Neural cell (in vitro differentiated cells): ENCODE results near the gene SH3D19. TPM values are rescaled to one million over a fixed set of nuclear protein-coding genes. Genes with fewer than 3 reads are reported as not detected.

Experiments used
- H2AFZ ChIP-seq: fragments of 200-600, 300-800 bp; sonication (generic), shearing (Covaris generic); 2 replicates; pipeline ENCODE4 v1.6.0; 2014; ENCODE audit warnings: low read depth, mild to moderate bottlenecking, antibody characterized with exemption, low read length, moderate library complexity
- H3F3A ChIP-seq: fragments of 200-600 bp; shearing (Covaris generic); 2 replicates; pipeline ENCODE4 v1.6.1; 2016; ENCODE audit warnings: mild to moderate bottlenecking, moderate library complexity, mixed read lengths, antibody characterized with exemption, low read length; ENCODE audit not compliant: insufficient read depth, poor library complexity, severe bottlenecking
- H3K27ac ChIP-seq: fragments of 200-600, 300-800 bp; sonication (generic), shearing (Covaris generic); 2 replicates; pipeline ENCODE4 v1.5.1; 2014; ENCODE audit warnings: mild to moderate bottlenecking, low read length, moderate library complexity
- H3K27me3 ChIP-seq: fragments of 300-800, 200-600 bp; sonication (generic), shearing (Covaris generic); 2 replicates; pipeline ENCODE4 v1.6.0; 2014; ENCODE audit warnings: mild to moderate bottlenecking, low read depth, low read length, moderate library complexity; ENCODE audit not compliant: insufficient read depth
- H3K36me3 ChIP-seq: fragments of 300-800, 200-600 bp; sonication (generic), shearing (Covaris generic); 2 replicates; pipeline ENCODE4 v1.5.1; 2014; ENCODE audit warnings: mild to moderate bottlenecking, antibody characterized with exemption, low read length, moderate library complexity; ENCODE audit not compliant: insufficient read depth
- H3K4me2 ChIP-seq: fragments of 300-800, 200-600 bp; sonication (generic), shearing (Covaris generic); 2 replicates; pipeline ENCODE4 v1.6.0; 2014; ENCODE audit warnings: mild to moderate bottlenecking, low read length
- H3K4me3 ChIP-seq: fragments of 300-800, 200-600 bp; sonication (generic), shearing (Covaris generic); 2 replicates; pipeline ENCODE4 v1.5.1; 2014; ENCODE audit warnings: mild to moderate bottlenecking, low read length, moderate library complexity
- H3K79me2 ChIP-seq: fragments of 200-600 bp; shearing (Covaris generic); replicated peaks from 2 replicates; pipeline ENCODE4 v1.6.0; 2014; ENCODE audit warnings: mild to moderate bottlenecking, low read length, moderate library complexity; ENCODE audit not compliant: insufficient read depth
- H3K9ac ChIP-seq: fragments of 300-800, 200-600 bp; sonication (generic), shearing (Covaris generic); 2 replicates; pipeline ENCODE4 v1.6.1; 2016; ENCODE audit warnings: mild to moderate bottlenecking, low read length, mixed read lengths
- H3K9me2 ChIP-seq: fragments of 200-600 bp; shearing (Covaris generic); 2 replicates; pipeline ENCODE4 v1.6.1; 2016; ENCODE audit warnings: mild to moderate bottlenecking, low read length, mixed read lengths; ENCODE audit not compliant: insufficient read depth
- H3K9me3 ChIP-seq: fragments of 200-600, 300-800 bp; sonication (generic), shearing (Covaris generic); 2 replicates; pipeline ENCODE4 v1.6.1; 2016; ENCODE audit warnings: mild to moderate bottlenecking, mixed run types, low read length, moderate library complexity, mixed read lengths
- H4K20me1 ChIP-seq: fragments of 200-600 bp; shearing (Covaris generic); 2 replicates; pipeline ENCODE4 v1.6.1; 2016; ENCODE audit warnings: mild to moderate bottlenecking, mixed run types; ENCODE audit not compliant: insufficient read depth
- CTCF ChIP-seq: fragments of 450-650 bp; IDR thresholded peaks from 2 replicates; pipeline ENCODE4 v1.5.1; 2014; ENCODE audit warnings: antibody characterized with exemption, mild to moderate bottlenecking, moderate library complexity; ENCODE audit not compliant: poor library complexity, severe bottlenecking
- EP300 ChIP-seq: fragments of 450-650 bp; conservative IDR thresholded peaks from 2 replicates; pipeline ENCODE4 v1.6.1; 2014; ENCODE audit warnings: antibody characterized with exemption, mild to moderate bottlenecking, moderate library complexity; ENCODE audit not compliant: poor library complexity, severe bottlenecking
- EZH2 ChIP-seq: fragments of 200-600, 300-800 bp; shearing (Covaris generic), sonication (generic); IDR thresholded peaks from 2 replicates; pipeline ENCODE4 v1.6.1; 2014; ENCODE audit warnings: antibody characterized with exemption, low read length, borderline replicate concordance, mild to moderate bottlenecking; ENCODE audit not compliant: insufficient read depth, poor library complexity, severe bottlenecking
- MXI1 ChIP-seq: fragments of 450-650 bp; conservative IDR thresholded peaks from 2 replicates; pipeline ENCODE4 v1.6.1; 2014; ENCODE audit warnings: antibody characterized with exemption, mild to moderate bottlenecking; ENCODE audit not compliant: poor library complexity, severe bottlenecking
- POLR2AphosphoS5 ChIP-seq: IDR thresholded peaks from 2 replicates; pipeline ENCODE4 v1.6.1; 2012
- RAD21 ChIP-seq: fragments of 450-650 bp; conservative IDR thresholded peaks from 2 replicates; pipeline ENCODE4 v1.6.1; 2014; ENCODE audit warnings: antibody characterized with exemption, mild to moderate bottlenecking, moderate library complexity
- REST ChIP-seq: IDR thresholded peaks from 2 replicates; pipeline ENCODE4 v1.6.1; 2012; ENCODE audit warnings: borderline replicate concordance
- SMC3 ChIP-seq: fragments of 450-650 bp; conservative IDR thresholded peaks from 2 replicates; pipeline ENCODE4 v1.6.1; 2014; ENCODE audit warnings: antibody characterized with exemption, mild to moderate bottlenecking, moderate library complexity; ENCODE audit not compliant: poor library complexity
- TAF1 ChIP-seq: IDR thresholded peaks from 2 replicates; pipeline ENCODE4 v1.6.1; 2012; ENCODE audit warnings: low read depth
- polyA plus RNA-seq: library from polyadenylated mRNA; depleted of rRNA; stranded (reverse); fragments of >200 nt; gene quantifications from 2 replicates; pipeline ENCODE4 v1.2.3, GENCODE V29; 2014

Gene SH3D19
- polyA plus RNA-seq, 1 donor from 2014 or later, result 0.46 TPM

GRCh38 chr4:151331276-151332042 lies 6.1 kb upstream of the SH3D19 start:
- no peak overlapping the region for H3K27ac ChIP-seq
- no peaks in the 10 kb centered on the region for H3K27me3 ChIP-seq
- TF ChIP-seq MXI1 (no peak), EZH2 (no peak), TAF1 (no peak), SMC3 (no peak), REST (no peak), EP300 (no peak), POLR2AphosphoS5 (no peak), RAD21 (no peak), CTCF (no peak)
- no peak overlapping the region for H3K9ac ChIP-seq
- H3K79me2 ChIP-seq, result no peaks in the 10 kb centered on the region
- H3K4me3 ChIP-seq, result no peak overlapping the region
- no peaks in the 10 kb centered on the region for H3K9me3 ChIP-seq
- no peak overlapping the region for H2AFZ ChIP-seq
- H3K4me2 ChIP-seq, result no peak overlapping the region
- H3K36me3 ChIP-seq, result no peaks in the 10 kb centered on the region
- no peaks in the 10 kb centered on the region for H3K9me2 ChIP-seq
- H3F3A ChIP-seq, result no peaks in the 10 kb centered on the region
- H4K20me1 ChIP-seq, result no peaks in the 10 kb centered on the region

GRCh38 chr4:151329217-151330007 lies 4.0 kb upstream of the SH3D19 start:
- Histone ChIP-seq H3K27ac (no peak overlapping the region), H3K27me3 (peaks cover 18% of the 10 kb centered on the region), H2AFZ (no peak overlapping the region), H3K9me3 (no peaks in the 10 kb centered on the region), H3K4me2 (no peak overlapping the region), H3K9me2 (no peaks in the 10 kb centered on the region), H3K79me2 (no peaks in the 10 kb centered on the region), H3K4me3 (no peak overlapping the region), H3K9ac (no peak overlapping the region), H3K36me3 (no peaks in the 10 kb centered on the region), H4K20me1 (no peaks in the 10 kb centered on the region), H3F3A (no peaks in the 10 kb centered on the region)
- no peak for TF ChIP-seq TAF1
- TF ChIP-seq MXI1, result no peak
- TF ChIP-seq REST, result no peak
- TF ChIP-seq RAD21, result no peak
- no peak for TF ChIP-seq EP300
- no peak for TF ChIP-seq SMC3
